Spleen (tissue), 7 donors: ENCODE results near the gene TAS2R30.
"Not testable (repeated sequence)": the region's sequence is repeated elsewhere in the genome, so short reads cannot be mapped to it uniquely, and the experiment has no call there.

Source experiments
- CTCF ChIP-seq, 11 experiments: fragments of 200-600 bp in 7 of 11; fragments of 450-650 bp in 4 of 11; sonication (generic) in 4 of 11; IDR thresholded peaks in 8 of 11; conservative IDR thresholded peaks in 3 of 11; 1 replicate in 7 of 11; 2 replicates in 4 of 11; pipeline versions ENCODE4 v1.4.0 to v1.8.0; 2016 to 2021; ENCODE audit warnings: antibody characterized with exemption in 11 of 11, inconsistent platforms in 4 of 11, mild to moderate bottlenecking in 1 of 11
- POLR2AphosphoS5 ChIP-seq, 3 donors: sonication (generic); formaldehyde crosslinking; IDR thresholded peaks; one replicate each; pipeline ENCODE4 v1.5.1; 2017; ENCODE audit warnings: antibody characterized with exemption in 3 of 3
- donor health status: DM: no; HTN: no; CAD: no; lungs with moderate emphysema.
- donor health status: DM: no; HTN: no; CAD: no.
- donor health status: DM: no; HTN: no; CAD: no.

GRCh38 chr12:11114130-11114529 lies 20.3 kb downstream of the TAS2R30 start:
- TF ChIP-seq CTCF (IDR thresholded peaks at IDR 0.05 in 8 of 11, conservative IDR thresholded peaks at IDR 0.05 in 3 of 11); POLR2AphosphoS5 (IDR thresholded peaks at IDR 0.05): not testable (repeated sequence)
